GM19043 (cell line): Measurements from ENCODE around the gene HMGN4.
"Not testable (repeated sequence)": the region's sequence is repeated elsewhere in the genome, so short reads cannot be mapped to it uniquely, and the experiment has no call there.

Experiments used
- ATAC-seq: cut with Tn5 transposase; IDR thresholded peaks from one replicate; pipeline ENCODE4 v1.9.1; 2021; ENCODE audit warnings: low read depth; ENCODE audit not compliant: unreplicated experiment

HMGN4 gene

DNA sequence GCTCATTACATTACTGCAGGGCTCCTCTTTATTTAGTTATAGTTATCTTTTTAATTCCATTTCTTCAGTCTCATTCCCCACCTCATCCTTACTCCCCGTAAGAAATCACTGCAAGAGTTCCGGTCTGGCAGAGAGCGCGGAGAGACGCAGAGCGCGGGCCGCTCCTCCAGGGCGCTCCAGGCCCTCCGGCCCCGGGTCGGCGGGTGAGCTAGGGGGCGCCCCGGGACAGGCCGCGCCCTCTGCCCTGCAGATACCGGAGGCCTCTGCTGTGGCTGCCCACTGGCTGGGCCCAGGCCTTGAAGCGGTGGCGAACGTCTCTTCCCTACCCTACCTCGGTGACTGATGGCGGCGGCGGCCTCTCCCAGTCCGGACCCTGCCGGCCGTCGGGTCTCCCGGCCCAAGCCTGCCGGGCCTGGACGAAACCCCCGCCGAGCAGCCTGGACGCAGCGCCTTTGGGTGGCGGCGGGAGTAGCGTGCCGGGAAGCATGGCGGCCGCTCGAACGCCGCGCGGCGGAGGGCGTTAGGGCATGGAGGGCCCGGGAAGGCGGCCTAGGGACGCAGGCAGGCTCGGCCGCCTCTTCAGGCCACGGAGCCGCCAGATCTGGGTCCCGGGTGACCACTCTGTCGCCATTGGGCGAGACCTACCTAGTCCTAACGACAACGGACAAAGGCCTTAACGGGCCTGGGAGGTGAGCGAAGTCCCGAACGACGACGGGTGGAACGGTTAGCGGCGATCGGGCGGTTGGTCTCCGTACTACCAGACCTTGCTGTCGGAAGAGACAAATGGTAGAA is 16.4 kb upstream of the HMGN4 start:
- ATAC-seq, result peak; percentile 85

DNA sequence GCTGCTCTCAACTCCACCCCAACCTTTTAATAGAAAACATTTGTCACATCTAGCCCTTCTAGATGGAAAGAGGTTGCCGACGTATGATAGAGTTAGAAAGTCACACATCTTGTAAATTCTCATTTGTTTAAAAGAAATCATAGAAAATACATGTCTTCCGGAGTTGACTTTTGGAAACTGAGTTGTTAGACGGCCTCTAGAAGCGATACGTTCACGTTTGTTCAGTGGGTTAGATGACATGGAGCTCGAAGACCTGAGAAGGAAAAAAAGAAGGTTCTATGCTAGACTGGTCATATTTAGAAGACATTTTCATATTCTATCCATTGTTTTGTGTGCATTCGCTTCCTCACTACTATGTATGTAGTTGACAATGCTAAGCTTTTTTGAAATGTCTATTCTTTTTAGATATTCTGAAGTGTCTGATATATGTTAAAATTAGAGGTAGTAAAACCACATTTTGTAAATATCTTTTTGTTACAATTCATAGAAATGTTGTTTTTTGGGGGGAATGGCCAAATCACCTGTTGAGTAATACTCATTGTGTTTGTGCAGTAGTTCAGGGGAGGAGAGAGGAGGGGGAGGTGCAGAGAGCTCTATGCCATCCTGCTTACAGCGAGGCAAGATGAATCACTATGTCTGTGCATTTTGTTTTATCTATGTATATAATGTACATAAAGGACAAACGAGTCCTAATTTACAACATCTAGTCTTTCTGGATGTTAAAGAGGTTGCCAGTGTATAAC is 15.5 kb upstream of the HMGN4 start:
- not testable (repeated sequence) for ATAC-seq

- ATAC-seq, result not testable (repeated sequence)
Measured at GRCh38 chr6:26524314-26524713, 13.9 kb upstream of the HMGN4 start.

- ATAC-seq, result no peak
Measured at GRCh38 chr6:26524722-26525370, 13.3 kb upstream of the HMGN4 start.

DNA sequence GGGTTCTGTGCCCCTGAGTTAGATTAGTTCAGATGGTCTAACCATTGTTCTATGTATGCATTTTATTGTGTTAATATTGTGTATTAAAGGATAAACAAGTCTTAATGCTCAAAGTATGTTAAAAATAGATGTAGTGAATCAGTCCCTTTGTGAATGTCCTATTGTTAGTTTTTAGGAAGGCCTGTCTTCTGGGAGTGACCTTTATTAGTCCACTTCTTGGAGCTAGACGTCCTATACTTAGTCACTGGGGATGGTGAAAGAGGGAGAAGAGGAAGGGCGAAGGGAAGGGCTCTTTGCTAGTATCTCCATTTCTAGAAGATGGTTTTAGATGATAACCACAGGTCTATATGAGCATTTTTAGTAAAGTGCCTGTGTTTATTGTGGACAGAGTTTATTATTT is 12.3 kb upstream of the HMGN4 start:
- ATAC-seq, result no peak

GRCh38 chr6:26526928-26527327 is 11.2 kb upstream of the HMGN4 start:
- no peak for ATAC-seq

GRCh38 chr6:26530203-26530602 is 8.0 kb upstream of the HMGN4 start:
- no peak for ATAC-seq

DNA sequence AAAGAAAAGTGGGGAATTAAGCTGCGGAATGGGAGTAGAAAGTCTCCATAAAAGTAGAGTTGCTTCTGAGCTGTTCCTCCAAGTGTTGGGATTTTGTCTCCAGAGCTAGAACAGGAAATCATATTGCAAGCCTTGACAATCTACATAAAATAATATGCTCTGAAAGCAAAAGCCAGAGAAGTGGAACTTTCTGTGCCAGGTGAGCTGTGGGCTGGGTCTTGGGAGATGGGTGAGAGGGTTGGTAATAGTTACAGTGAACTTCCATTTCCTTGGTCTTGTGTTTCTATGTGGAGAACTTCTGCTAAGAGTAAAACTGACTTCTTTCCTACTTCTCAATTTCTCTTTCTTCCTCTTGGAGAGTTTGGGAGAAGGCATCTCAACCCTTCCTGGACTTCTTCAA is 6.3 kb upstream of the HMGN4 start:
- ATAC-seq, result no peak

DNA sequence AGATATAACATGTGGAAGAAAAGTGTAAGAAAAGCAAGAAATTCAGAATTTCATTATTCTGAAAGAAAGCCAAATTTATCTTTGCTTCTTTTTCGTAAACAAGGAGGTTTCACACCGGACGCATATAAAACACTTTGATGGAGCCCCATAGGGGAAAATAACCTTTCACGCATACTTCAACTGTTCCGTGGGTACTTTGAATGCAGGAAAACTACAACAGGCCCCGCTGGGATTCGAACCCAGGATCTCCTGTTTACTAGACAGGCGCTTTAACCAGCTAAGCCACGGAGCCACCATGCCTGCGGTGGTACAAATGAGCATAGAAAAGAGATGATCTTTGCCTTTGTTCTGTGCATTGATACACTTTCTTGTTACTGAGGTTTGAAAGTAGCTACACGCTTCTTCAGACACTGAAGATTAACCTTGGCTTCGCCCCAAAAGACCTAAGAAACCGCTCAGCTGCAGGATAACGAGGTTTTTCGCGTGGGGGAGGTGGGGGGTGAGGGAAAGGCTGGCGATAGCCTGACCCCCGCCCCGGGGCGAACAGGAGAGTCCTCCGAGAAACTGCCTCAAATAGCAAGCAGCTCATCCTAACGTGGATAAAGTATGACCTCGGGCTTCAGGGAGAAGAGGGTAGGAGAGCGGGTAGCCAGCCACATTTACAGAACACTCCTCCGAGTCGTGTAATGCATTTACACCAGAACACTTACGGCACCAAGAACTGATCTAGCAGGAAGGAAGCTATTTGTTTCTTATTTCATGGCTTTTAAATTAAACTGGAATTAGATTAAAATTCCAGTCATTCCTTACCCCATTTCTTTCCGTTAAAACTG is 5.3 kb upstream of the HMGN4 start:
- no peak for ATAC-seq

DNA sequence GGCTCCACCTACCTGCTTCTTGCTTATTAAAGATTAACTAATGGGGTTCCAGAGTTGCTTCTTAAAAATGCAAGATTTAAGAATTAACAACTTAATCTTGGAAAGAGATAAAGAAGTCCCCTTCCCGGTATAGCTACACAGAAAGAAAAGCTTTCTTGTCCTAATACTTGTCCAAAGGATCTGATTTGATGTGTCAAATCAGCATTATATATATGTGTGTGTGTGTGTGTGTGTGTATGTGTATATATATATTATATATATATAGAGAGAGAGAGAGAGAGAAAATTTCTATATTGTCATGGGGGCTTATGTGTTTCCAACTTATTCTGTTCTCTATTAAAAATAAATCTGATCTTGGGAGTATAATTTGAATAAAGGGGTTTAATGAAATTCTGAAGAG is 4.6 kb upstream of the HMGN4 start:
- no peak for ATAC-seq

DNA sequence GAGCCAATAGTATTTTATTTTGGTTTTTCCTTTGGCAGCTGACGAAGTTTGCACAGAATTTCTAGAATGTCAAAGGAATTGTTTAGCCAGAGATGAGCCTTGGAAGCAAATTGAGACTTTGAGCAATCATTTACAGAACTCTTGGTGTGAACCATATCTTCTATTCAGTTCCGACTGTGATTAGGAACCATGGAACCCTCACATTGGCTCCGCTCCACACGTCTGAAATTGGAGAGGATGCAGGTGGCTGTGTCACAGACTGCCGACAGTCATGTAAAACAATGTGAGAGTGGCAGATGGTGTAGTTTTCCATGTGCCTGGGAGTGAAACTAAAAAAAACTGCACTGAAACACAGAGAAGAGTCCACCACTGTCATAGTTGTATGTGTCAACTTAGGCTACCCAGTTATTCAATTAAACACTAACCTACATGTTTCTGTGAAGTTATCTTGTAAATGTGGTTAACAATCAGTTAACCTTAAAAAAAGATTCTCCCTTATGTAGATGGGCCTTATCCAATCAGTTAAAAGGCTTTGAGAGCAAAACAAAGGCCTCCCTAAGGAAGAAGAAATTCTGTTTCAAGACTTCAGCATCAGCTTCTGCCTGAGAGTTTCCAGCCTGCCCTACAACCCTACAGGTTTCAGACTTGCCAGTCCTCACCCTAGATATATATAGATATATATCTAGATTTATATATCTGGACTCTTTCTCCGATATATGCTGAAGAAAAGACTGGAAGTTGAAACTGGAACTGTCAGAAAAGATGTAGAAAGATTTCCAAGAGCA is 3.3 kb upstream of the HMGN4 start:
- ATAC-seq, result no peak

DNA sequence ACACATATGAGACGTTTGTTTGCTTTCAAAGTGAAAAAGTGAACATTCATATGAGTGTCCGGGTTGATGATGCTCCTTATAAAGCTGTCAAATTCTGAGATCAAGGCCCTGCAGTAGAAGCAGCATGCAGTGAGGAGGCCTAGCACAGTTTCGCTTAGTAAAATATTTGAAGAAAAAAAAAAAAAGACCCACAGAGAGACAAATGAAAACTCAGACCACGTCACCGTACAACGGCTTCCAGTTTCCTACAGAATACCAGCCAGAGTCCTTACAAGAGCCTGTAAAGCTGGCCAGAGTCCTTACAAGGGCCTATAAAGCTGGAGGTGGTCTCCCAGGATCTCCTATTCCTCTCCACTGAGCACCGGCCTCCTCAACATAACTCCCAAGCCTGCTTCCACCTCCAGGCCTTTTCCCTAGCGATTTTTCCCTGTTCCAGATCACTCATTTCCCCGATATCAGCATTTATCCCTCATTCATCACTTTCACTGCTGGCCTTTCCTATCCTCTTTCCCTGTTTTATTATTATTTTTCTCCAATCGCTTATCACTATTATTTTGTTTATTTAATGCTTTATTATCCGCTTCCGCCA is 1.5 kb upstream of the HMGN4 start:
- ATAC-seq, result no peak

DNA sequence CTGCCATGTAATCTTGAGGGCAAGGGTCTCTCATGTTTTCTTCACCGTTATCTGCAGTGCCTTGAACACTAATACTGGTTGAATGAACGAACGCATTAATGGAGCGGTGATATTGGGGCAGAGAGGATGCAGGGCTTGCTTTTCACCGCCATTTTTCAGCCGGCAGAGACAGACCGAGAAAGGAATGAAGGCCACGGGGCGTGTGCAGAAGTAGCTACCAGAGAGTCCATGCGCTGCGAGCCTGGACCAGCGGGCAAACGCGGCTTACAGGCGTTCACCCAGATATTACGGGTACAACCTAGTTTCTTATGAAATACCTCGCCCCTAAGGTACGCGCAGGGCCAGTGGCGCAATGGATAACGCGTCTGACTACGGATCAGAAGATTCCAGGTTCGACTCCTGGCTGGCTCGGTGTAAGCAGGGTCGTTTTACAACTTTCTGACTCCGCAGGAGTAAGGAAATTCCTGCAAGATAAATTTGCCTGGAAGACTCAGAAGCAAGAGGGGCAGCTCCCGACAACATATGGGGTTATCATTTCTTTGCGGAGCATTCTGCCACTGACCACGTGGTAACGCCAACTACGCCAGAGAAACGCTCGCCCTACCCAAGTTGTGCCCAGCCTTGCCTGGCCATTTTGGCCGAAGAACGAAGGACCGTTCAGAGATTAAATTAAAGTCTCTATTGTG is 863 bp upstream of the HMGN4 start:
- ATAC-seq, result peak; percentile 42

- no peak for ATAC-seq
Measured at GRCh38 chr6:26538572-26538902, 371 bp downstream of the HMGN4 start.

DNA sequence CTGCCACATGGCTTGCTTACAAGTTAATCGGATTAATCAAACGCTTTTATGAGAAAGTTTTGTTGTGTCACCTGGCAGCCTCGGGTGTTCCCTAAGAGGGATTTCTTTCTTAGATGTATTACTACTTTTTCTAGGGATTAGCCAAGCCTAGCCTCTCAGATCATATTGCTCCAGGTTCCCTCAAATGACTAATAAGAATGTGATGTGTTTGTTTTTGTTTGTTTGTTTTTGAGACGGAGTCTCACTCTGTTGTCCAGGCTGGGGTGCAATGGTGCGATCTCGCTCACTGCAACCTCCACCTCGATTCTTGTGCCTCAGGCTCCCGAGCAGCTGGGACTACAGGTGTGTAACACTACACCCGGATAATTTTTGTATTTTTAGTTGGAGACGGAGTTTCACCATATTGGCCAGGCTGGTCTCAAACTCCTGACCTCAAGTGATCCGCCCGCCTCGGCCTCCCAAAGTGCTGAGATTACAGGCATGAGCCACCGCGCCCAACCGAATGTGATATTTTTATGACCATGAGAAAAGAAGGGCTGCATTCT is 977 bp downstream of the HMGN4 start:
- no peak for ATAC-seq

- ATAC-seq, result no peak
Measured at GRCh38 chr6:26541579-26541978, 3.4 kb downstream of the HMGN4 start.

DNA sequence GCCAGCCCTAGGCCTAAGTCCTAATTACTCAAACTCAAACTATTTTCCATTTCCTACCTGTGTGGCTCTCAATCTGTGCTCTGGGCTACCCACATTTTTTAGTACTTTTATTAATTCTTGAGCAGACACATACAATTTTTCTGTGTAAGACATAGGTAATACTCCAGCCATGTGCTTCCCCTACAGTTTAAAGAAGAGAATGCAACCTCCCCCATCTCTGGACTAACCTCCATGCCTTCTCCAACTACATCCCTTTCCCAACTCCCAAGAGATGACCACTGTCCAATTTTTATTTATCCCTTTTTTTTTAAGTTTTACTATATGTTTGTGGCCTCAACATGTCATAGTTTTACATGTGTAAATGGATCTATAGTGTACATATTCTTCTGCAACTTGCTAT is 5.8 kb downstream of the HMGN4 start:
- no peak for ATAC-seq

DNA sequence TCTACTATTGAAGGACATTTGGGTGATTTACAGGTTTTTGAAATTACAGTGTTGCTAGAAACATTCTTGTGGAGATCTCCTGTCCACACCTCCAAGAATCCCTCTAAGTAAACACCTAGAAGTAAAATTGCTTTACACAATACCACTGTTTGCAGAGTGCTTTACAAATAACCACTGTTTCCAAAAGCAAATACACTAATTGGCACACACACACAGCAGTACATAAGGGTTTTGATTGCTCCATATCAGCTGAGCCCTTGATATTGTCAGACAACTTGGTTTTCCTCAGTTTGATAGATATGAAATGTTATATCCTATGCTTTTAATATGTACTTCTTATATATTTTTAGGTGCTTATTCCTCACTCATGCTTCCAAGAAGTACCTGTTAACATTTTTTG is 6.3 kb downstream of the HMGN4 start:
- ATAC-seq, result no peak

DNA sequence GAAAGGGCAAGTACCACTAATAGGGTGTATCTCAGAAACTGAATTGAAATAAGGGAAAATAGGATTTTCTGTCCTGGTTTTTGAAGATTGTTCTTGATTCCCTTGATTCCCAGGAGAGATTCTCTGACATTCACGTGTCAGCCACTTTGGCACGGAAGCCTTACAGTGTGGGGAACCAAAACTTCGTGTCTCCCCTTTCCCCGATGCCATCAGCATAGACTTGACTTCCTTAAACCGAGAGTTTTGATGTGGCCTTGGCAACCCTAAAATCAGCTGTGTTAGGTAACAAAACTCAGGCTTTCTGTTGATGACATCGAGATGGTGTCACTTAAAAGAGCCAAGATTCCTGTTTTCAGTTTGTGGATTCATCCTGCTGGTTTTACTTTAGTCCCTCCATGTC is 7.5 kb downstream of the HMGN4 start:
- ATAC-seq, result no peak
